ENCODE results near the gene TBL1X. TPM values are rescaled to one million over a fixed set of nuclear protein-coding genes. Genes with fewer than 3 reads are reported as not detected.

The TBL1X gene
- total RNA-seq, 1 donor from 2014 or later = 6.5 TPM

- no peaks in the 10 kb centered on the region for H3K9me3 Mint-ChIP-seq (ENCODE audit: unreplicated experiment)
- TF ChIP-seq CTCF (IDR thresholded peaks at IDR 0.05; ENCODE audit: partially characterized antibody, unreplicated experiment) = no peak
- no peaks in the 10 kb centered on the region for H3K27me3 Mint-ChIP-seq (ENCODE audit: unreplicated experiment)
- no peak overlapping the region for H3K4me3 Mint-ChIP-seq (ENCODE audit: unreplicated experiment)
- no peak for DNase-seq
- H3K27ac Mint-ChIP-seq (ENCODE audit: unreplicated experiment) = no peak overlapping the region
- H3K4me1 Mint-ChIP-seq (ENCODE audit: low read depth, unreplicated experiment) = no peaks in the 10 kb centered on the region
- no peaks in the 10 kb centered on the region for H3K36me3 Mint-ChIP-seq (ENCODE audit: unreplicated experiment)
These were observed 179.5 kb downstream of the TBL1X start for GRCh38 chrX:9644335-9644734.

GRCh38 chrX:9646471-9647224 is 181.8 kb downstream of the TBL1X start:
- H3K9me3 Mint-ChIP-seq (ENCODE audit: unreplicated experiment) = no peaks in the 10 kb centered on the region
- DNase-seq = no peak
- no peaks in the 10 kb centered on the region for H3K4me1 Mint-ChIP-seq (ENCODE audit: low read depth, unreplicated experiment)
- no peak overlapping the region for H3K4me3 Mint-ChIP-seq (ENCODE audit: unreplicated experiment)
- no peak for TF ChIP-seq CTCF (IDR thresholded peaks at IDR 0.05; ENCODE audit: partially characterized antibody, unreplicated experiment)
- H3K27ac Mint-ChIP-seq (ENCODE audit: unreplicated experiment) = no peak overlapping the region
- no peaks in the 10 kb centered on the region for H3K36me3 Mint-ChIP-seq (ENCODE audit: unreplicated experiment)
- H3K27me3 Mint-ChIP-seq (ENCODE audit: unreplicated experiment) = no peaks in the 10 kb centered on the region

- Mint-ChIP-seq H3K36me3 (ENCODE audit: unreplicated experiment) (no peaks in the 10 kb centered on the region), H3K27ac (ENCODE audit: unreplicated experiment) (no peak overlapping the region), H3K4me1 (ENCODE audit: low read depth, unreplicated experiment) (no peaks in the 10 kb centered on the region), H3K27me3 (ENCODE audit: unreplicated experiment) (no peaks in the 10 kb centered on the region), H3K4me3 (ENCODE audit: unreplicated experiment) (no peak overlapping the region), H3K9me3 (ENCODE audit: unreplicated experiment) (no peaks in the 10 kb centered on the region)
- no peak for DNase-seq
- TF ChIP-seq CTCF (IDR thresholded peaks at IDR 0.05; ENCODE audit: partially characterized antibody, unreplicated experiment) = no peak
These were observed 182.6 kb downstream of the TBL1X start for GRCh38 chrX:9647431-9647830.

GRCh38 chrX:9650091-9650490 is 185.2 kb downstream of the TBL1X start:
- H3K27ac Mint-ChIP-seq (ENCODE audit: unreplicated experiment) = no peak overlapping the region
- no peaks in the 10 kb centered on the region for H3K4me1 Mint-ChIP-seq (ENCODE audit: low read depth, unreplicated experiment)
- H3K36me3 Mint-ChIP-seq (ENCODE audit: unreplicated experiment) = no peaks in the 10 kb centered on the region
- H3K27me3 Mint-ChIP-seq (ENCODE audit: unreplicated experiment) = no peaks in the 10 kb centered on the region
- H3K4me3 Mint-ChIP-seq (ENCODE audit: unreplicated experiment) = no peak overlapping the region
- DNase-seq = no peak
- no peak for TF ChIP-seq CTCF (IDR thresholded peaks at IDR 0.05; ENCODE audit: partially characterized antibody, unreplicated experiment)
- no peaks in the 10 kb centered on the region for H3K9me3 Mint-ChIP-seq (ENCODE audit: unreplicated experiment)

DNA sequence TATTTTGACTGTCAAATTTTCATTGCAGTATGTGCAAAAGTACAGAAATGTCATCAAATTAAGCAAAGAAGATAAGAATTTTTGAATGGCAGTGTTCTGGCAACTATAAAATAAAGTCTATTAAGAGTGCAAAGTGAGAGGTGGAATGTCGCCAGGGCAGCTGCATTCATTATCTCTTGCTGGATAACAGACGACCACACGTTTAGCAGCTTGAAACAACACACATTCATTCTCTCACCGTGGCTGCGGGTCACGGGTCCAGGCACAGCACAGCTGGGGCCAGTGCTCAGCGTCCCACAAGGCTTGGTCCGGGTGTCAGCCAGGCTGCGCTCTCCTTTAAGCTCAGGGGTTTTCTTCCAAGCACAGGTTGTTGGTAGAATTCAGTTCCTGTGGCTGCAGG is 186.9 kb downstream of the TBL1X start:
- no peak overlapping the region for H3K4me3 Mint-ChIP-seq (ENCODE audit: unreplicated experiment)
- H3K4me1 Mint-ChIP-seq (ENCODE audit: low read depth, unreplicated experiment) = no peaks in the 10 kb centered on the region
- no peak overlapping the region for H3K27ac Mint-ChIP-seq (ENCODE audit: unreplicated experiment)
- no peak for DNase-seq
- H3K27me3 Mint-ChIP-seq (ENCODE audit: unreplicated experiment) = no peaks in the 10 kb centered on the region
- no peaks in the 10 kb centered on the region for H3K36me3 Mint-ChIP-seq (ENCODE audit: unreplicated experiment)
- no peaks in the 10 kb centered on the region for H3K9me3 Mint-ChIP-seq (ENCODE audit: unreplicated experiment)
- TF ChIP-seq CTCF (IDR thresholded peaks at IDR 0.05; ENCODE audit: partially characterized antibody, unreplicated experiment) = no peak
